ES-I3 (cell line): ENCODE measurements around the gene PRAC2.
"Not testable (repeated sequence)": the region's sequence is repeated elsewhere in the genome, so short reads cannot be mapped to it uniquely, and the experiment has no call there.

Experiments used
- H3K36me3 ChIP-seq: 2 replicates; pipeline ENCODE4 v1.6.1; 2013; ENCODE audit warnings: mild to moderate bottlenecking, low read length, control low read depth, moderate library complexity; ENCODE audit not compliant: insufficient read depth
- H3K4me1 ChIP-seq: 2 replicates; pipeline ENCODE4 v1.6.1; 2013; ENCODE audit warnings: mild to moderate bottlenecking, control low read depth, low read length; ENCODE audit not compliant: insufficient read depth
- H3K9ac ChIP-seq: 2 replicates; pipeline ENCODE4 v1.6.1; 2013; ENCODE audit warnings: low read depth, mild to moderate bottlenecking, low read length, moderate library complexity
- H3K9me3 ChIP-seq: 2 replicates; pipeline ENCODE4 v1.6.1; 2013; ENCODE audit warnings: mild to moderate bottlenecking, low read length, moderate library complexity; ENCODE audit not compliant: control insufficient read depth, insufficient read depth

Gene PRAC2

DNA sequence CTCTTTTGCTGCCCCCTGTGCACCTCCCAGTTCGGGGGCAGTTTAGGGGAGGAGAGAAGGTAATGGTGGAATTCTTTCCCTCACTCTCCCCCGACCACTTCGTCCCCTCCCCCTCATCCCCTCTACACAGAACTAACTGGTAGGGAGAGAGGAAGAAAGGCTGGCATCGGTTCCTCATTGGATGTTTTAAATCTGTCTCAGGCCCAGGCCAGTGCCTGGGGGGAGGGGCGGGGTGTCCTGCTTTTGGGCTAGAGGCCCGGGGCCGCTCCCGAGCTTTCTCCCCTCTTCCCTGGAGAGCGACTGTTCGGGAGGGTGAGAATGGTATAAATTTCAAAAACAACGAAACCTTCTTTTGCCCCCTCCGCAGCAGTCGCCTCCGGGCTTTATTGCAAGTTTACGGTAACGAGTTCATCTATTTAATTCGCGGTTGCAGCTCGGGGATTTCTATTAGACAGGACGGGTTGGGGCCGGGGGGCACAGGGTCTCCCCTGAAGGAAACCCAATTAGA, at the start of gene PRAC2:
TSS of gene PRAC2 (plus strand) at position 271 of the 508 bp plus-strand sequence. CDS start 1,226 bp downstream, outside the sequence.
- H3K9me3 ChIP-seq = no peaks in the 10 kb centered on the region
- peaks cover 17% of the 10 kb centered on the region for H3K4me1 ChIP-seq
- peak within 1 kb of the TSS; percentile 54 for H3K9ac ChIP-seq
- no peaks in the 10 kb centered on the region for H3K36me3 ChIP-seq

DNA sequence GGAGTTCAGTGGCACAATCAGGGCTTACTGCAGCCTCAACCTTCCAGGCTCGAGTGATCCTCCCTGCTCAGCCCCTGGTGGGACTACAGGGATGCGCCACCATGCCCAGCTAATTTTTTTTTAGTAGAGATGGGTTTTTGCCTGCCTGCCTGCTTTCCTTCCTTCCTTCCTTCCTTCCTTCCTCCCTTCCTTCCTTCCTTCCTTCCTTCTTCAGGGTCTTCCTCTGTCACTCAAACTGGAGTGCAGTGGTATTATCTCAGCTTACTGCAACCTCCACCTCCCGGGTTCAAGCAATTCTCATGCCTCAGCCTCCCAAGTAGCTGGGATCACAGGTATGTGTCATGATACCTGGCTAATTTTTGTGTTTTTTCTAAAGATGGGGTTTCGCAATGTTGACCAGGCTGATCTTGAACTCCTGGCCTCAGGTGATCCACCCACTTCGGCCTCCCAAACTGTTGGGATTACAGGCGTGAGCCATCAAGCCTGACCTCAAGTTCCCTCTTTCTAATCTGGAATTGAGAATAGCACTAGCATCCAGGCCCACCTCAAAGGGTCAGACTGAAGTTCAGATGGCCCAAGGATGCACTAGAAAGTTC, 45.9 kb upstream of the PRAC2 start:
- H3K9me3 ChIP-seq = no peaks in the 10 kb centered on the region
- no peaks in the 10 kb centered on the region for H3K4me1 ChIP-seq
- H3K36me3 ChIP-seq = no peaks in the 10 kb centered on the region
- H3K9ac ChIP-seq = no peak overlapping the region

DNA sequence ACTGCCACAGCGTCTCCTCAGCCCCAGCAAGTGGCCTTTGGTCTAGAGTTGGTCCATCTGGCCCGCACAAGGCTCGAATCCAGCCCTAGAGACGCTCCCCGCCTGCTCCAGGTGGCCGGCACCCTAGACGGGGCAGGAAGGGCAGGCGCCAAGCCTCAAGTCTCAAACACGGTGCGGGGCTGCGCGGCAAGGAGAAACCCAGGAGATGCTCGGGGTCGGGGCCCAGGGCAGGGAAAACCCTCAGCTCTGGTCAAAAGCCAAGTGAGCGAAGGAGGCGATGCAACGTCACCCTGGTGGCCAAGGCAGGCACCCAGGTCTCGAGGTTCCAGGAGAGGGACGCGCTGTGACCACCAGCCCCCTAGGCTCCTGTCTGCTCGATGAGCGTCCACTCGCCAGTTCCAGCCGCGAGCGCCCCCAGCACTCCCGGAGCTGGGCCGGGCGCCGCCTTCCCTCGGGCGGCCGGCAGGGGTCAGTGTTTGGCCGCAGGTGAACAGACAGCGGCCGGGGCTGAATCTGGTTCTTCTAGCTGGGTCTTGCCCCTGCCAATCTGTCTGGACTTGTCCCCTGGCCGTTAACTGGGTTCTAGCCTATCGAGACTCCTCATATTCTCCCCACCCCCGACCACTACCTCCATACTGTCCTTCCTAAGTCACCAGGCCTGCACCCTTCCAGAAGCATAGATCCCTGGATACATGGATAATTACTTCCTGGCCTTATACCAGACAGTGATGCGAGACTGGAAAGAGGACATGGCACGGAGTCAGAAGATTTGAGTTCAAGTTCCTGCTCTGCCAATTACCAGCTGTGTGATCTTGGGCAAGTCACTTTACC, 44.6 kb upstream of the PRAC2 start:
- Histone ChIP-seq H3K9me3 (no peaks in the 10 kb centered on the region), H3K4me1 (no peaks in the 10 kb centered on the region), H3K36me3 (no peaks in the 10 kb centered on the region), H3K9ac (peak overlapping the region; percentile 49; the same call in 1 of the 2 replicates)

DNA sequence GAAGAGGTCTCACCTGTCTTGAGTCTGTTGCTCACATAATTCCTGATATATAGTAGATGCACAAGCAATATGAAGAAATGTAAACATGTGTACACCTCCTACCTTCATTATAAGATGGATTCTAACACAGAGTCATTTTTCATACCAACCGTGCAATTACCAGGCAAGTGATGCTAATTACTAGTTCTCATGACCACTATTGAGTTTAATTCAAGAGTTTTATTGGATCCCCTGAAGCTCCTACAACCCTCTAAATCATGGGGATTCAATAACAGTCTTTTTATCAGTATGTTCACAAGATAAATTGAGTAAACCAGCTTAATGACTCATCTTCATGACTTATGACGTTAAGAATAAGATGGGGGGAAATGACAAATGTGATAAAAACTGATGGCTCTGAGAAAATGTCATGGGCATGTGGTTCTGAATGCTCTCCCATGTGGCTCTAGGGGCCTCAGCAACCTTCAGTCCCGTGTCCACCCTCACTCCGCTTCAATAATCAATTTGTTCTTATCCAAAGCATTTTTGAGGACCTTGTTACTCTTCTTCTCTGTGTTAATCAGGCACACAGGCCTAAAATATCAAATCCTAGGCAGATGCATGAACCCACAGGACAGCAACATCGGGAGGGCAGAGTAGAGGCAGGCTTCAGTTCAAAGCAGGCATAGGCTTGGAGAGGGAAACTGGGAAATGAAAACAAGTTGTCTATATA, 43.4 kb upstream of the PRAC2 start:
- Histone ChIP-seq H3K9ac (no peak overlapping the region), H3K9me3 (no peaks in the 10 kb centered on the region), H3K4me1 (no peaks in the 10 kb centered on the region), H3K36me3 (no peaks in the 10 kb centered on the region)

DNA sequence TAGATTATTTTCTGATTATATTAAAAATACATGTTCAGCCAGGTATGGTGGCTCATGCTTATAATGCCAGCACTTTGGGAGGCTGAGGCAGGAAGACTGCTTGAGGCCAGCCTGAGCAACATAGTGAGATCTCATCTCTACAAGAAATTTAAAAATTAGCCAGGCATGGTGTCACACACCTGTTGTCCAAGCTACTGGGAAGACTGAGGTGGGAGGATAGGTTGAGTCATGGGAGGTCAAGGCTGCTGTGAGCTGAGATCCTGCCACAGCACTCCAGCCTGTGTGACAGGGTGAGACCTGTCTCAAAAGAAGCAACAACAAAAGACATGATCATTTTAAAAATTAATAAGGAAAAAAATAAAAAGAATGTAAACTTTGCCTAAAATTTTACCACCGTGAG, 41.4 kb upstream of the PRAC2 start:
- Histone ChIP-seq H3K9ac (no peak overlapping the region), H3K36me3 (no peaks in the 10 kb centered on the region), H3K4me1 (no peaks in the 10 kb centered on the region), H3K9me3 (no peaks in the 10 kb centered on the region)

DNA sequence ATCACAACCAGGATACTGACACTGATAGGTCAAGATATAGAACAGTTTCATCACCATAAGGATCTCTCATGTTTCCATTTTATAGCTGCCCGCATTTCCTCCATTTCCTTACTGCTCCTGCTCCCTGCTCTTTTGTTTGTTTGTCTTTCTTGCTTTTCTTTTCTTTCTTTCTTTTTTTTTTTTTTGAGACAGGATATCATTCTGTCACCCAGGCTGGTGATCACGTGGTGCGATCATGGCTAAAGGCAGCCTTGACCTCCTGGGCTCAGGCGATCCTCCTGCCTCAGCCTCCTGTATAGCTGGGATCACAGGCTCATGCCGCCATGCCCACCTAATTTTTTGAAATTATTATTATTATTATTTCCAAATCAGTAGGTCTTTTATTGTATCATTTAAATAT, 32.3 kb upstream of the PRAC2 start:
- Histone ChIP-seq H3K9me3 (no peaks in the 10 kb centered on the region), H3K36me3 (no peaks in the 10 kb centered on the region), H3K4me1 (no peaks in the 10 kb centered on the region), H3K9ac (no peak overlapping the region)

DNA sequence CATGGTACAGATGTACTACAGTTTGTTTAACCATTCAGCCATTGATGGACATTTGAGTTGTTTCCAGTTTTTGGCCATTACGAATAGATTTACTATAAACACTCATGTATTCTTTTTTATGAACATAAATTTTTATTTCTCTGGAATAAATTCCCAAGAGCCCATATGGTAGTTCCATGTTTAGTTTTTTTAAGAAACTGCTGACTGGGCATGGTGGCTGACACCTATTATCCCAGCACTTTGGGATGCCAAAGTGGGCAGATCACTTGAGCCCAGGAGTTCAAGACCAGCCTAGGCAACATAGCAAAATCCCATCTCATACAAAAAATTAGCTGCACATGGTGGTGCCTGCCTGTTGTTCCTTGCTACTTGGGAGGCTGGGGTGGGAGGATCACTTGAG, 30.9 kb upstream of the PRAC2 start:
- Histone ChIP-seq H3K9ac (no peak overlapping the region), H3K9me3 (no peaks in the 10 kb centered on the region), H3K4me1 (no peaks in the 10 kb centered on the region), H3K36me3 (no peaks in the 10 kb centered on the region)

DNA sequence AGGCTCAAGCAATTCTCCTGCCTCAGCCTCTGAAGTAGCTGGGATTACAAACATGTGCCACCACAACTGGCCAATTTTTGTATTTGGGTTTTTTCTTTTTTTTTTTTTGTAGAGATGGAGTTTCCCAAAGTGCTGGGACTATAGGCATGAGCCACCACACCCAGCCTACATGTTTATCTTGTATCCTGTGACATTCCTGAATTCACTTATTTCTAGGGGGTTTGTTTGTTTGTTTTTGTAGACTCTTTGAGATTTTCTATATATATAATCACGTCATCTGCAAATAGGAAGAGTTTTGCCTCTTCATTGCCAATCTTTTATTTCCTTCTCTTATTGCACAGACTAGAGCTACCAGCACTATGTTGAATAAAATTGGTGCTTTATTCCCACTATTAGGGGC, 29.8 kb upstream of the PRAC2 start:
- no peaks in the 10 kb centered on the region for H3K9me3 ChIP-seq
- H3K9ac ChIP-seq = no peak overlapping the region
- H3K36me3 ChIP-seq = no peaks in the 10 kb centered on the region
- no peaks in the 10 kb centered on the region for H3K4me1 ChIP-seq

DNA sequence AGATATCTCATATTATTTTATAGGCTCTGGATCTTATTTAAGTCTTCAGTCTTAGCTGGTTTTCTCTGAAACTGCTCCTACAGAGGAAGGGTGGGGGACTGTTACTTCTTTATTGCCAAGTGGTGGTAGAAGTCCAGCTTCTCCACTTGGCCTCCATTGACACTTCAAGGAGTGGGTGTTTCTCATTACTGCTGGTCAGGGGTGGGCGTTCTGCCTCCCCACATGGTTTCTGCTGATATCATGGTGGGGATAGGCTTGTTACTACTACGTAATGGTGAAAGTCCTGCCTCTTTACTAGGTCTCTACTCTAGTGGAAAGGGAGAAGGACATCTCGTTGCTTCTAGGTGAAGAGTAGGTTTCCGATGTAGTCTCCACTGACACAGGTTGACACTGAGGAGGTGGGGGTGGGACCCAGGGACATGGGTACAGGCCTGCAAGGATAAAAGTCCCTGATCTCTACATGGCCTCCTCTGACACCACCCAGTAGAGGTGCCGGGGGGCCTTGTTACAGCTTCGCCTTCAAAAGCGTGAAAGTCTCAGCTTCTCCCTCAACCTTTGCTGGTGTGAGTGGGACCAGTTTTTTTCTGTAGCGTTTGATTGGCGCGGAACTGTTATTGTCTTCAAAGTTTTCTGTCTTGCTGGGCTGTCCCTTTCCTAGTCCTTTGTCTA, 21.0 kb upstream of the PRAC2 start:
- Histone ChIP-seq H3K36me3 (no peaks in the 10 kb centered on the region), H3K9ac (no peak overlapping the region), H3K9me3 (no peaks in the 10 kb centered on the region), H3K4me1 (no peaks in the 10 kb centered on the region)

DNA sequence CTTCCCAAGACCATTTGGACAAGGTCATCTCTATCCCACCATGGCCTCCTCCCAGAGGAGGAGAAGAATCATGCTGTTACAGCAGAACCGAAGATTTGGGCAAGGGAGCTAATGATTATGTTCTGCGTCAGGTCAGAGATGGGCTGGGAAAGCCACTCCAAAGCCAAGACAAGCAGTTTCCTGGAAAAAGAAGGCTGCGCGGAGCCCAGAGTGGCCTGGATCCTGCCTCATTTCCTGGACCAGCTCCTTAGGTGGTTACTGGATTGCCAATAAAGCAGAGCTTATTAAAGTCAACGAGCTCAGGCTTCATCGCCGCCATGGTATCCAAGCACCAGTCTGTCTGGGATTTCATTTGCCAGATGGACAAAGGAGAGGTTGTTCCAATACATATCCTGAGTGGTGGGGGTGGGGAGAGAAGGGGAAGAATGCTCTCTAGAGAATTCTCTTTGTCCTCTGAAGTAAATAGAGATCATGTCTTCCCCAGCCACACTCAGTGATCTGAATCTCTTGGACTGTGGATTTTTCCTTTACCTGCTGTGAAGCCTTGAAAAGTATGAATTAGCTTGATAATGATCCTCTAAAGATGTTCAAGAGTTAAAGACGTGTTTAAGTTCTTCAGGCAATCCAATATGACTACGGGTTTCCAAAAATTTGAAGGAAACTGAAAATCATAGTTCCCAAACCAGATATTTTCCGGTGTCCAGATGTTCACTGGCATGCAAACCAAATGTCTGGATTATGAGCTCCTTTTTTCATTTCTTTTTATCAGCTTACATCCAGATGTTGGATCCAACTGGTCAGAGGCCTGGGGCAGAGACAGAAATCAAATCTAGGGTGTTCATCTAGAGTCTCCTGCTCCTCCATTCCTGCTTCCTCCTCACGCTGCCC, 18.4 kb upstream of the PRAC2 start:
- Histone ChIP-seq H3K9me3 (no peaks in the 10 kb centered on the region), H3K36me3 (no peaks in the 10 kb centered on the region), H3K4me1 (no peaks in the 10 kb centered on the region), H3K9ac (no peak overlapping the region)

DNA sequence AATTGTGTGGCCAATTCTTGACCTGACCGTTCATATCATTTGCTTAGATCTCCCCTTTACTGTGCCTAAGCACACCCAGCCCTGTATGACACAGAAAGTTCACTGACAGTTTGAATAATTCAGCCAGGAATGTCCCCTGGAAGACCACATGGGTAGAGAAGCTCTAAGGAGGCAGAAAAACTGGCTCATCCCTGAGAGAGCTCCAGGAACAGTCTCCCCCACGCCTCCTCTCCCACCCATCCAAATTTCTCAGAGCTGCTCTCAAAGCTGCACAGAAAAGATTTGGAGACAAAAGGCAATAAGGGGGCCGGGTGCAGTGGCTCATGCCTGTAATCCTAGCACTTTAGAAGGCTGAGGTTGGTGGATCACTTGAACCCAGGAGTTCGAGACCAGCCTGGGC, 11.9 kb upstream of the PRAC2 start:
- Histone ChIP-seq H3K4me1 (peaks cover 3% of the 10 kb centered on the region; the same call in 1 of the 2 replicates), H3K9ac (no peak overlapping the region), H3K36me3 (no peaks in the 10 kb centered on the region), H3K9me3 (no peaks in the 10 kb centered on the region)

DNA sequence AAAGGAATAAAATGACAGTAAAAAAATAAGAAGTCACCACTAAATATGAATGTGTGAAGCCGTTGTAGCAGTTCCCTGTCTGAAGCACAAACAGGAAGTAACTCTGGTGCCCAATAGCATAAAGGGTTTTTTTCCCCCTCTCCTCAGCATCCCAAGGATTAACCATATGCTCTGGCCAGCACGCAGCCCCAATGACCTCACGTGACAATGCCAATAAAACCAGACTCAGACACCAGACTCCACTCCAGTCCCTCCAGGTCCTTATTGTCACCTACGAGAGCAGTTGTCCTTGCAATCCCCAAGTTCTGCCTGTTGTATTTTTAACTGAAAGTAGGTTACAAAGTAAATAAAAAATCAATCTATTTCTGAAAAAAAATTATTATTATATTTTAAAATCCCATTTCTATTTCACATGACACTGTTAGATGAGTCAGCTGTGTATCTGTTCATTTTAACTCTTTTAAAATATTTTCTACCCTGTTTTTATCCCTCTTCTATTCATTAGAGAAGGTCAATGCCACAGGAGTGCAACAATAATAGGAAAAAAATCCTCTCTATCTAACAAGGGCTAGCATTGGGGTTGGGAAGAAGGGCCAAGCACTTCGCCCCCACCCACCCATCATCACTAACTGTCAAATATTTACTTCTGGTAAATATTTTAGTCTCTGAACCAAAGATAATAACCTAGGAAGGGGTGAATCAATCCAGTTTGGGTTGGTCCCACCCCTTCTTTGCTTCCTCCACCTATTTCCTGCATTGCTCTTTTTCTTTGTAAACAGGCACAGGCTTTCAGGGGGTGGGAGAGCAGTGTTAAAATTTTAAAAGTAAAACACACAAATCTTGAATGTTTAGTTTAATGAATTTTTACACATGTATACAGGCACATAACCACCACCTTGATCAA, 7.2 kb upstream of the PRAC2 start:
- Histone ChIP-seq H3K36me3 (no peaks in the 10 kb centered on the region), H3K9ac (no peak overlapping the region), H3K9me3 (no peaks in the 10 kb centered on the region), H3K4me1 (peaks cover 17% of the 10 kb centered on the region)

DNA sequence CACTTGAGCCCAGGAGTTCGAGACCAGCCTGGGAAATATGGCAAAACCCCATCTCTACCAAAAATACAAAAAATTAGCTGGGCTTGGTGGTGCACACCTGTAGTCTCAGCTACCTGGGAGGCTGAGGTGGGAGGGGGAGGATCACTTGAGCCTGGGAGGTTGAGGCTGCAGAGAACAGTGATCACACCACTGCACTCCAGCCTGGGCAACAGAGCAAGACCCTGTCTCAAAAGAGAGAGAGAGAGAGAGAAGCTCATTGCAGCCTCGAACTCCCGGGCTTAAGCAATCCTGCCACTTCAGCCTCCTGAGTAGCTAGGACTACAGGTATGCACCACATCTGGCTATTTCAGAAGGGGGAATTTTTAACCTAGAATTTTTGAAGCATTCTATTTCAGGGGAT, 6.4 kb upstream of the PRAC2 start:
- not testable (repeated sequence) for H3K9me3 ChIP-seq, H3K36me3 ChIP-seq, H3K9ac ChIP-seq
- H3K4me1 ChIP-seq = peaks cover 21% of the 10 kb centered on the region
